GM23338 (cell line): Measurements from ENCODE around the gene GPC5. TPM values are rescaled to one million over a fixed set of nuclear protein-coding genes. Genes with fewer than 3 reads are reported as not detected.
A peak's percentile ranks its signal among the peaks of the same experiment; 100 is the strongest.

ENCODE experiments used
- ATAC-seq: fragments of 200-7000 bp; cut with Tn5 transposase; 3 replicates; pipeline ENCODE4 v1.9.1; 2020
- DNase-seq: peaks from one replicate; pipeline ENCODE4 v3.0.0-alpha.2; 2015; ENCODE audit warnings: low spot score
- H2AFZ ChIP-seq: fragments of 200-600 bp; sonication (generic); 2 replicates; pipeline ENCODE4 v1.8.0; 2016; ENCODE audit warnings: antibody characterized with exemption, mild to moderate bottlenecking, moderate library complexity
- H3F3A ChIP-seq: fragments of 200-600 bp; sonication (generic); replicated peaks from 2 replicates; pipeline ENCODE4 v1.8.0; 2017; ENCODE audit warnings: antibody characterized with exemption, mixed run types, low read depth
- H3K27ac ChIP-seq: fragments of 200-600 bp; sonication (generic); 2 replicates; pipeline ENCODE4 v1.6.1; 2016; ENCODE audit warnings: low read depth
- H3K27me3 ChIP-seq: fragments of 200-600 bp; sonication (generic); 2 replicates; pipeline ENCODE4 v1.8.0; 2016; ENCODE audit warnings: mild to moderate bottlenecking, mixed run types, moderate library complexity; ENCODE audit not compliant: insufficient read depth
- H3K36me3 ChIP-seq: fragments of 200-600 bp; sonication (generic); 2 replicates; pipeline ENCODE4 v1.8.0; 2016; ENCODE audit warnings: mild to moderate bottlenecking; ENCODE audit not compliant: insufficient read depth
- H3K4me1 ChIP-seq: fragments of 200-600 bp; sonication (generic); 2 replicates; pipeline ENCODE4 v1.8.0; 2016; ENCODE audit warnings: mild to moderate bottlenecking, moderate library complexity; ENCODE audit not compliant: insufficient read depth
- H3K4me2 ChIP-seq: fragments of 200-600 bp; sonication (generic); 2 replicates; pipeline ENCODE4 v1.7.1; 2017; ENCODE audit warnings: mixed run types
- H3K4me3 ChIP-seq: fragments of 200-600 bp; sonication (generic); 2 replicates; pipeline ENCODE4 v1.6.1; 2016; ENCODE audit warnings: mixed run types
- H3K79me2 ChIP-seq: fragments of 200-600 bp; sonication (generic); replicated peaks from 2 replicates; pipeline ENCODE4 v1.8.0; 2017; ENCODE audit warnings: mild to moderate bottlenecking; ENCODE audit not compliant: insufficient read depth
- H3K9me2 ChIP-seq: fragments of 200-600 bp; sonication (generic); 2 replicates; pipeline ENCODE4 v1.8.0; 2017; ENCODE audit not compliant: insufficient read depth
- H4K20me1 ChIP-seq: fragments of 200-600 bp; sonication (generic); replicated peaks from 2 replicates; pipeline ENCODE4 v1.8.0; 2017; ENCODE audit warnings: mild to moderate bottlenecking; ENCODE audit not compliant: insufficient read depth
- H3K27ac Mint-ChIP-seq: 2 replicates; pipeline ENCODE4 v1.8.0; 2020; ENCODE audit warnings: inconsistent platforms, mild to moderate bottlenecking, moderate library complexity, mixed read lengths
- H3K27me3 Mint-ChIP-seq: 3 replicates; pipeline ENCODE4 v1.8.0; 2022; ENCODE audit warnings: low read depth, mild to moderate bottlenecking, moderate library complexity, mixed read lengths, inconsistent platforms; ENCODE audit not compliant: insufficient read depth, poor library complexity
- H3K36me3 Mint-ChIP-seq: 3 replicates; pipeline ENCODE4 v1.8.0; 2021; ENCODE audit warnings: low read depth, mild to moderate bottlenecking, inconsistent platforms, moderate library complexity, mixed read lengths
- H3K4me1 Mint-ChIP-seq: 3 replicates; pipeline ENCODE4 v1.8.0; 2020; ENCODE audit warnings: mild to moderate bottlenecking, inconsistent platforms, mixed read lengths
- H3K4me3 Mint-ChIP-seq: 3 replicates; pipeline ENCODE4 v1.8.0; 2021; ENCODE audit warnings: moderate library complexity, mild to moderate bottlenecking, inconsistent platforms, mixed read lengths
- H3K9me3 Mint-ChIP-seq: 3 replicates; pipeline ENCODE4 v1.8.0; 2020; ENCODE audit warnings: moderate library complexity, mild to moderate bottlenecking, inconsistent platforms, mixed read lengths
- CREB1 ChIP-seq: fragments of 250-450 bp; sonication (Bioruptor Pico); IDR thresholded peaks from 2 replicates; pipeline ENCODE4 v1.5.0; 2020; ENCODE audit warnings: low read depth, mild to moderate bottlenecking, moderate library complexity
- CTCF ChIP-seq, 2 experiments: fragments of 200-600 bp in 1 of 2; sonication (generic) in 1 of 2; conservative IDR thresholded peaks; 2 replicates each; pipeline versions ENCODE4 v1.5.1 to v1.6.1; 2016 to 2017; ENCODE audit warnings: antibody characterized with exemption in 2 of 2, low read depth in 2 of 2, mild to moderate bottlenecking in 2 of 2, moderate library complexity in 1 of 2
- EZH2phosphoT487 ChIP-seq: fragments of 200-600 bp; sonication (generic); IDR thresholded peaks from one replicate; pipeline ENCODE4 v1.8.1; 2018; ENCODE audit warnings: antibody characterized with exemption; ENCODE audit not compliant: unreplicated experiment
- NANOG ChIP-seq: IDR thresholded peaks from 2 replicates; pipeline ENCODE4 v1.6.1; 2016; ENCODE audit warnings: antibody characterized with exemption, borderline replicate concordance
- REST ChIP-seq: IDR thresholded peaks from one replicate; pipeline ENCODE4 v1.6.1; 2018; ENCODE audit warnings: antibody characterized with exemption; ENCODE audit not compliant: unreplicated experiment
- ZNF331 ChIP-seq: fragments of 250-450 bp; sonication (Bioruptor Pico); IDR thresholded peaks from 2 replicates; pipeline ENCODE4 v1.5.0; 2020; ENCODE audit warnings: low read depth, mild to moderate bottlenecking, moderate library complexity
- ZNF462 ChIP-seq: fragments of 250-450 bp; sonication (Bioruptor Pico); IDR thresholded peaks from 2 replicates; pipeline ENCODE4 v1.5.0; 2020; ENCODE audit warnings: mild to moderate bottlenecking, moderate library complexity
- polyA plus RNA-seq: library from polyadenylated mRNA; unstranded; fragments of >200 nt; fragmentation: Nextera tagmentation; extraction: Ambion mirVana; gene quantifications from 2 replicates; pipeline ENCODE4 v1.2.1, GENCODE V29; 2016
- total RNA-seq: library from RNA; depleted of rRNA; stranded (reverse); fragments of >200 nt; shearing (Covaris generic); gene quantifications from 2 replicates; pipeline ENCODE4 v1.2.3, GENCODE V29; 2014

GPC5 gene
- total and polyA plus RNA-seq, 2 experiments from 2014 or later, result 0.95 to 1.1 TPM

GRCh38 chr13:91773591-91774227 lies 375.3 kb downstream of the GPC5 start:
- Histone ChIP-seq H3K9me2 (peaks cover 7% of the 10 kb centered on the region; the same call in 1 of the 2 replicates), H3K27ac (peak overlapping the region; percentile 45), H3K4me3 (0 out of 2 replicates have a peak overlapping the region, but pooled peaks have one; percentile 2), H3K79me2 (no peaks in the 10 kb centered on the region), H3K27me3 (no peaks in the 10 kb centered on the region), H3K36me3 (no peaks in the 10 kb centered on the region), H4K20me1 (no peaks in the 10 kb centered on the region), H2AFZ (no peak overlapping the region), H3F3A (no peaks in the 10 kb centered on the region), H3K4me2 (peak overlapping the region; percentile 58), H3K4me1 (peaks cover 32% of the 10 kb centered on the region)
- Mint-ChIP-seq H3K4me1 (peaks cover 35% of the 10 kb centered on the region), H3K4me3 (0 out of 3 replicates have a peak overlapping the region, but pooled peaks have one; percentile 25), H3K27ac (peak overlapping the region; percentile 79), H3K9me3 (no peaks in the 10 kb centered on the region), H3K36me3 (no peaks in the 10 kb centered on the region), H3K27me3 (no peaks in the 10 kb centered on the region)
- DNase-seq (peak; percentile 17), ATAC-seq (no peak)
- no peak for TF ChIP-seq CREB1 (CRISPR knock-in tag)
- no peak for TF ChIP-seq CTCF (conservative IDR thresholded peaks at IDR 0.05; ENCODE audit: low read depth in 2 of 2)
- TF ChIP-seq ZNF331 (CRISPR knock-in tag), result no peak
- TF ChIP-seq EZH2phosphoT487, result no peak
- no peak for TF ChIP-seq ZNF462 (CRISPR knock-in tag)
- TF ChIP-seq NANOG, result peak; percentile 67; the same call in 1 of the 2 replicates
- no peak for TF ChIP-seq REST
